ENCODE results near the gene FAM222A.

Gene FAM222A

DNA sequence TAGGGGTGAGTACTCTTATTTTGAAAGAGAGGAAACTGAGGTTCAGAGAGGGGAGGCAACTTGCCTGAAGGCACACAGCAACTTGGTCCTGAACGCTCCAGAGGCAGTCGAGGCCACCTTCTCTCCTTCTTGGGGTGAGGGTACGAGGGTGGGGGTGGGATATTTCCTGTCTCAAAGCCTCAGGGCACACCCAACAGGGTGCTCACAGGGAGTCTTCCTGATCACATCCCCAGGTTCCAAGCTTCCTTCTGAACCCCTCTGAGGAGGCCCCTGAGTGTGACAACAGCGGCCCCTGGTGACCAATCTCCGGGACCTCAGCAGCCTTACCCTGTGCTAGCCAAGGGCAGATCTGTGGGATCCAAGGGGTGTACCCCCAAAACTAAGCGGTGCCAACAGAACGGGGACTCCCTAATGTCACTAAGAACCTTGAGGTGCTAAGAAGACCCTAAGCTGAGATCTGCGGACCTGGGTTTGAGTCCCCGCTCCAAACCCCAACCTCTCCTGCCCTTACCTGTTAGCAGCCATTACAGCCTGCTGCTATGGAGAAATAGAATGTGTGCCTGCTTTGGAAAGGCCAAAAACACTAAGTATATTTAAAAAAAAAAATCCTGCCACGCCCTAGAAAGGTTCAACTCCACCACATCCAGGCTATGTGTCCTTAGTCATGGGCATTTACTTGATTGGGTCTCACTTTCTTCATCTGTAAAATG, 61.7 kb downstream of the FAM222A start:
- DNase-seq, result peak; percentile 84

DNA sequence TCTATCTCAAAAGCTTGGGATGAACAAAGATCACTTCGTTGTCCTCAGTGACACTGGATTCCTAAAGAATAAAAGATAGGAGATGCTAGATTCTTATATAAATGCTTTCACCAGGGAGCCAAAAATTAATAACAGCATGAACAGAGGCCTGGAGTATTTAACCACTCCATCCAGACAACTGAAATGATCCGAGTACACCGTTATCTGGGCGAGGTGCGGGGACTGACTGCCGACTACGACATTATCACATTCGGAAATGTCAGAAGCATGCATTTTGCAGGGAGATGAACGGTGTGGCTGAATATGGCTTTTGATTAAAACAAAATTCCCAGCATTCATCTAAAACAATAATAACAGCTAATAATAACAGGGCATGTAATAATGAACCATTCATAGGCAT, 63.0 kb downstream of the FAM222A start:
- no peak for DNase-seq

DNA sequence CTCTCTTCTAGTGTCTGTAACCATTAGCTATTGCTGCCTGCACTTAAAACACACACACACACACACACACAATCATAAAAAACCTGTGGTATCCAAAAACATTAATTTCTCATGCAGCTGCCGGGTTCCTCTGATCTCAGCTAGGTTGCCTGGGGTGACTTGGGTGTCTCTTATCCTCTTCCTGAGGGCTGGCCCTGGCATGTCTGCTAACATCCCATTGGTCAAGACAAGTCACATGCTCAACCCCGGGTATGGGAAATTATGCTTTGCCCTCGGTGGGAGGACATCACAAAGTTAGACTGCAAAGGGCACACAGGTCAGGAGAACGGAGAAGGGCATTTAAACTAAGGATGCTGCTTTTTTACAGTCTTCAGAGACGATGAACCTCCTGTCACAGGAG, 63.9 kb downstream of the FAM222A start:
- DNase-seq, result peak; percentile 67

DNA sequence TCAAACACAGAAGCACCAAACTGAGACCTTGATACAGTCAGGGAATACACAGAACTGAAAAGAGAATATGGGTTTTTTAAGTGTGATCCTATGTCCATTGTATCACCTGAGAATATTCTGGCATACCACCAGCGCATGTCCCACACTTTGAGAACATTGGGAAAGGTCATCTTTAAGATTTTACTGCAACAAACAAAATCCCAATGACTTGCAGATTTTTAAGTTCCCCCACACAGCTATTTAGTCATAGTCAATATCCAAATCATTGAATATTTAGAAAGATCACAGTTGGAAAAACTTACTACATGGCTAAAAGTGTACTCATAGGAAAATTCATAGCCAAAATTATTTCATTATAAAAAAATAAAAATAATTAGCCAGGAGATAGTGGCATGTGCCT, 65.1 kb downstream of the FAM222A start:
- no peak for DNase-seq

- no peak for DNase-seq
These were observed 65.8 kb downstream of the FAM222A start for GRCh38 chr12:109779382-109779781.

- no peak for DNase-seq
These were observed 68.2 kb downstream of the FAM222A start for GRCh38 chr12:109781668-109782325.

GRCh38 chr12:109782326-109782703, 68.7 kb downstream of the FAM222A start:
- no peak for DNase-seq

DNA sequence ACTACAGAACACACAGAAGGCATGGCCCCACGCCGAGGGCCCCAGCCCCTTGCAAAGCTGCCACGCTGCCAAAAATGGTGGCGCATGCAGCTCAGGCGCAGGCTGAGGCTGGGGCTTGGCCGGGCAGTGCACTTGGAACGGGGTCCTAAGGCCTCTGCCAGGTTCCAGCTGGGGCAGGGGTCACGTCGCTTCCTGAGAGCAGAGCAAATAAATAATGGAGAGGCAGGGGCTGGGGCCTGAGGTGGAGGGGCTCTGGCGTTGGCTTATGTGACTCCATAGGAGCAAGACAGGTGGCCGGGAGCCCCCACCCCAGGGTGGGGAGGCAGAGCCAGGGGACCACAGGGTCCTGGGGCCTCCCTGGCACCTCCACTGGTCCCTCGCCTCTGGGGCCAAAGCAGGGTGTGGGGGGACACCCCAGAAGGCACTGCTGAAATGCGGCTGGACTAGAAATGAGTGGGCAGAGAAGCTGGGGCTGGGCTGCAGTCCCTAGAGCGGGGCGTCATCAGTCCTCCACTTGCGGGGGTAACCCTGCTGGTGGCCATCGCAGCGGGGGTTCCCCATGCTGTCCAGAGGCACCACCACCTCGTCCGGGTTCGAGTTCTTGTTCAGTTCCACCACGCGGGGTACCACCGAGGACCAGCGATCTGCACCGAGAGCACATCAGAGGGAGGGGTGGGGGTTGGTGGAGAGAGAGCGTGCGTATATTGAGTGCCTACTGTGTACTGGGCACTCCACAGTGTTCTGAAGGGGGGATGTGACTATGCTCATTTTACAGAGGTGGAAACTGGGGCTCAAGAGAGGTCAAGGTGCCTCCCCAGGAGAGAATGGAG, 69.7 kb downstream of the FAM222A start:
- no peak for DNase-seq

GRCh38 chr12:109783965-109784244, 70.3 kb downstream of the FAM222A start:
- DNase-seq, result no peak

DNA sequence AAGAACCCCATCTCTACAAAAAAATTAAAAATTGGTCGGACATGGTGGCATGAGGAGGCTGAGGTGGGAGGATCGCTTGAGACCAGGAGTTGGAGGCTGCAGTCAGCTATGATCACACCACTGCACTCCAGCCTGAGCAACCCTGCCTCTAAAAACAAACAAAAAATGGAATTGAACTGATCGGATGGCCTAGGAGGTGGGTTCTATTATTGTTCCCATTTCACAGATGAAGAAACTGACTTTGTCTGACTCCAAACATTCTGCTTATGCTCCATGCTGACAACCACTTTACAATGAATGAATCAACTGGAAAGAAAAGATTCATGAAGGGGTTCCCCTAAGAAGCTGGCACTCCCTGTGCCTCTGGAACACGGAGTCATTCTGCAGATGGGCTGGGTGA, 72.2 kb downstream of the FAM222A start:
- no peak for DNase-seq

- no peak for DNase-seq
These were observed 73.2 kb downstream of the FAM222A start for GRCh38 chr12:109786799-109787198.

DNA sequence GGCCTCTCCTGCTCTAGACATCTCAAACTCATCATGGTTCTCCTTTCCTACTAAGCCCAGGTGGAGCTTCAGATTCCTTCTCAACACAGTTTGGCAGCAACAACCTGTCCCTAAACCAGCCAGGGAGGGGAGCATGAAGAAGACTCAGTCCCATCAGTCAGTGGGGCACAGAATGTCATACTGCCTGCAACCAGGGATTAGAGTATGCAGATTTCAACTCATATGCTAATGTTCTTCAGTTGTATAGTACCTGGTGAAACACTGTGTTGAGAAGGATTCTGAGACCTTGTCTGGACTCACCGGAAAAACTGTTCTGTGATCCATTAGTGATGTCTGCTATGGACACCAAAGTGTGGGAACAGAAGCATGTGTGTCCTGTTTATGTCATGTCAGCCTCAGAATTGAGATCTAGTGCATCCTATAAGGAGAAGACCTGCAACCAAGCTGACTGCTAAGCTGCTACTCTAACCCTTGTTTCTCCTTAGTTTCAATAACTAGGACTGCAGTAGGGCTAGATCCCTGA, 76.0 kb downstream of the FAM222A start:
- no peak for DNase-seq

- no peak for DNase-seq
These were observed 79.4 kb downstream of the FAM222A start for GRCh38 chr12:109792992-109793391.

DNA sequence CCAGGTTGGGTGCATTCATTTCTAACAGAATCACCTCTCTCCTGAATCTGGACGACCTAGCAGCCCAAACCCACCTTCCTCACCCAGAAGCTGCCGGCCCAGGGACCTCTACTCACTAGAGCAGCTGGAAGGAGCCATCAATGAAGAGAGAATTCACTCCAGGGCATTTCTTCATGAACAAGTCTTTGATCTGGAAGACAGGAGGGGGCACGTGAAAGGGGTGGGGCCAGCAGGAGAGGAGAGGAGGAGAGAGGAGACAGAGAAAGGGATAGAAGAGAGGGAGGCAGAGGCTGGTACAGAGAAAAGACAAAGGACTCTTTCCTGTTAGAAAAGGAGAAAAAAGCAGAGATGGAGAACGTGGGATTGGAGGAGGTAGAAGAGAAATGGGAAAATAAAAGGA, 79.8 kb downstream of the FAM222A start:
- no peak for DNase-seq

DNA sequence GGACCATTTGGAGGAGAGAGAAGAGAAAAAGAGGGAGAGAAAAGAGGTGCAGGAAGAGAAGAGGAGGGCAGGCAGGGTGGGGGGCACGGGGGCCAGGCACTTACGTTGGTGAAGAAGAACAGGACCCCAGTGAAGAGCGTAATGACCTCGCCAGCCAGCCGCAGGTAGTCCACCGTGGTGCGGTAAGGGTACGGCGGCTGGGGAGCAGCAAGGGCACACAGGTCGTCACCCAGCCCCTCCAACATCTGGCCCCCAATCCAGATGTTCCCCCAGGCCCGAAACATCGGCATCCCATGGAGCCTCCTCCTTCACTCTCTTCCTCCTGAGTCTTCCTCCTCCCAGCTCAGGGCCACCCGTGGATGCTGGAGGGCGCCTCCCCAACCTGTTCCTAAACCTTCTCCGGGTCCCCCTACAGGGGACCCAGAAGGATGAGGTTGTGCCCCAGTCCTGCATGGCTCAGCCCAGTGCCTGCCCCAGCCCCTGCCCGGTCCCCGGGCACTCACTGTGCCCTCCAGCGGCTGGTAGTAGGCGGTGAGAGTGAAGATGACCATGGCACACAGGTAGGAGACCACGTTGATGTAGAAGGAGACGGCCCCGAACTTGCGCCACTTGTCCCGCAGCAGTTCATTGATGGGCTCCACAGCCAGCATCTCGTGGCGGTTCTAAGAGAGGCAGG, 80.3 kb downstream of the FAM222A start:
- DNase-seq, result no peak

DNA sequence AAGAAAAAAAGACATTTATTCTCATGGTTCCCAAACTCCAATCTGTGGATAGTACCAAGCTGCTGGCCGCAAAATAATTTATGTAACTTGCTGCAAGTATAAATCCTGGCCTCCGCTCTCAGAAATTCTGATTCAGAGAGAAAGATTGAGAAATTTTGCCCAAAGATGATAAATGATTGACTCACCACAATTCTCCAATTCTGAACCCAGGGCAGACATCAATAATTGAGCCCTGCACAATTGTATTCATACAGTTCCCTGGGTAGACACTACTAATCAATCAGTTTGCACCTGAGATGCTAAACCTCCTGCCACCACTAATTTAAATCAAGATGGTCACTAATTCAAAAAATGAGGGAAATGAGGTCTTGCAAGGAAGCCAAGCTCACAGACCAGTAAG, 81.4 kb downstream of the FAM222A start:
- no peak for DNase-seq

DNA sequence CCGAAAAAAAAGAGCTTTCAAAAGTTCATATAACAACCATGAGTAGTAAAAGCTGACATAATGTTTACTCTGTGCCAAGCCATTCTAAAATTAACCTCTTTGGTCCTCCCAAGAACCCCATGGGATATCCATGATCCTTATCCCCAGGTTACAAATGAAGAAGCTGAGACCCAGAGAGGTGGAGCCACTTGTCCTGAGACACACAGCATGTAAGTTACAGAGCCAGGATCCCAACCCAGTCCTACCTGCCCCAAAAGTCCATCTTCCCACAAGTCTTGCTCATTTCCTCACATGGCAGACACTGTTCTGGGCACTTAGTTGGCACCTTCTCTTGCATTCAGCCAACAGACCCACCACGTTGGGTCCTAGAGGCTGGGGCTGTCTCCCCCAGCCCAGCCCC, 82.4 kb downstream of the FAM222A start:
- DNase-seq, result no peak

GRCh38 chr12:109797905-109798669, 84.5 kb downstream of the FAM222A start:
- peak; percentile 44 for DNase-seq

GRCh38 chr12:109798691-109799090, 85.1 kb downstream of the FAM222A start:
- DNase-seq, result no peak

GRCh38 chr12:109800536-109800935, 86.9 kb downstream of the FAM222A start:
- no peak for DNase-seq

- no peak for DNase-seq
These were observed 89.2 kb downstream of the FAM222A start for GRCh38 chr12:109802828-109803227.

- no peak for DNase-seq
These were observed 90.1 kb downstream of the FAM222A start for GRCh38 chr12:109803678-109804077.
